ENCODE measurements around the gene PRG2. TPM values are rescaled to one million over a fixed set of nuclear protein-coding genes. Genes with fewer than 3 reads are reported as not detected.

The PRG2 gene
- total and polyA plus RNA-seq, 9 of the 15 experiments (the other 6 are each of a cell fraction or from before 2014, with no cell fraction given), result 1.8 to 78.0 (median 26.6) TPM

GRCh38 chr11:57402188-57403002 is 11.9 kb upstream of the PRG2 start (continued):
- TF ChIP-seq, protein P1, sequence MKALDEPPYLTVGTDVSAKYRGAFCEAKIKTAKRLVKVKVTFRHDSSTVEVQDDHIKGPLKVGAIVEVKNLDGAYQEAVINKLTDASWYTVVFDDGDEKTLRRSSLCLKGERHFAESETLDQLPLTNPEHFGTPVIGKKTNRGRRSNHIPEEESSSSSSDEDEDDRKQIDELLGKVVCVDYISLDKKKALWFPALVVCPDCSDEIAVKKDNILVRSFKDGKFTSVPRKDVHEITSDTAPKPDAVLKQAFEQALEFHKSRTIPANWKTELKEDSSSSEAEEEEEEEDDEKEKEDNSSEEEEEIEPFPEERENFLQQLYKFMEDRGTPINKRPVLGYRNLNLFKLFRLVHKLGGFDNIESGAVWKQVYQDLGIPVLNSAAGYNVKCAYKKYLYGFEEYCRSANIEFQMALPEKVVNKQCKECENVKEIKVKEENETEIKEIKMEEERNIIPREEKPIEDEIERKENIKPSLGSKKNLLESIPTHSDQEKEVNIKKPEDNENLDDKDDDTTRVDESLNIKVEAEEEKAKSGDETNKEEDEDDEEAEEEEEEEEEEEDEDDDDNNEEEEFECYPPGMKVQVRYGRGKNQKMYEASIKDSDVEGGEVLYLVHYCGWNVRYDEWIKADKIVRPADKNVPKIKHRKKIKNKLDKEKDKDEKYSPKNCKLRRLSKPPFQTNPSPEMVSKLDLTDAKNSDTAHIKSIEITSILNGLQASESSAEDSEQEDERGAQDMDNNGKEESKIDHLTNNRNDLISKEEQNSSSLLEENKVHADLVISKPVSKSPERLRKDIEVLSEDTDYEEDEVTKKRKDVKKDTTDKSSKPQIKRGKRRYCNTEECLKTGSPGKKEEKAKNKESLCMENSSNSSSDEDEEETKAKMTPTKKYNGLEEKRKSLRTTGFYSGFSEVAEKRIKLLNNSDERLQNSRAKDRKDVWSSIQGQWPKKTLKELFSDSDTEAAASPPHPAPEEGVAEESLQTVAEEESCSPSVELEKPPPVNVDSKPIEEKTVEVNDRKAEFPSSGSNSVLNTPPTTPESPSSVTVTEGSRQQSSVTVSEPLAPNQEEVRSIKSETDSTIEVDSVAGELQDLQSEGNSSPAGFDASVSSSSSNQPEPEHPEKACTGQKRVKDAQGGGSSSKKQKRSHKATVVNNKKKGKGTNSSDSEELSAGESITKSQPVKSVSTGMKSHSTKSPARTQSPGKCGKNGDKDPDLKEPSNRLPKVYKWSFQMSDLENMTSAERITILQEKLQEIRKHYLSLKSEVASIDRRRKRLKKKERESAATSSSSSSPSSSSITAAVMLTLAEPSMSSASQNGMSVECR (CRISPR knock-in tag; IDR thresholded peaks at IDR 0.05), result no peak
- TF ChIP-seq FOSL1 (tag; conservative IDR thresholded peaks at IDR 0.05) (peak; percentile 76), HDAC6 (IDR thresholded peaks at IDR 0.05; ENCODE audit: low read depth, low read length) (no peak), BRD4 (IDR thresholded peaks at IDR 0.05) (no peak), HNRNPLL (IDR thresholded peaks at IDR 0.05; ENCODE audit: low read depth, low read length, poor library complexity, severe bottlenecking) (no peak), JUND (IDR thresholded peaks at IDR 0.05; ENCODE audit: borderline replicate concordance, low read depth, low read length) (peak; percentile 97), JUND (tag; IDR thresholded peaks at IDR 0.05; ENCODE audit: borderline replicate concordance, low read depth, low read length) (peak; percentile 99), ZNF830 (CRISPR knock-in tag; IDR thresholded peaks at IDR 0.05) (no peak), FOXP1 (CRISPR knock-in tag; IDR thresholded peaks at IDR 0.05) (no peak), ZNF12 (CRISPR knock-in tag; IDR thresholded peaks at IDR 0.05) (no peak), ZMIZ1 (IDR thresholded peaks at IDR 0.05; ENCODE audit: low read depth in 2 of 2, low read length in 2 of 2) (peak in 1 of 2 experiments; percentile 45; a peak in 1 of 4 replicates), ELF2 (CRISPR knock-in tag; IDR thresholded peaks at IDR 0.05) (no peak), KLF16 (IDR thresholded peaks at IDR 0.05) (peak; percentile 80), KHSRP (IDR thresholded peaks at IDR 0.05) (peak; percentile 45; the same call in 1 of the 2 replicates)
- TF ChIP-seq, protein P2, sequence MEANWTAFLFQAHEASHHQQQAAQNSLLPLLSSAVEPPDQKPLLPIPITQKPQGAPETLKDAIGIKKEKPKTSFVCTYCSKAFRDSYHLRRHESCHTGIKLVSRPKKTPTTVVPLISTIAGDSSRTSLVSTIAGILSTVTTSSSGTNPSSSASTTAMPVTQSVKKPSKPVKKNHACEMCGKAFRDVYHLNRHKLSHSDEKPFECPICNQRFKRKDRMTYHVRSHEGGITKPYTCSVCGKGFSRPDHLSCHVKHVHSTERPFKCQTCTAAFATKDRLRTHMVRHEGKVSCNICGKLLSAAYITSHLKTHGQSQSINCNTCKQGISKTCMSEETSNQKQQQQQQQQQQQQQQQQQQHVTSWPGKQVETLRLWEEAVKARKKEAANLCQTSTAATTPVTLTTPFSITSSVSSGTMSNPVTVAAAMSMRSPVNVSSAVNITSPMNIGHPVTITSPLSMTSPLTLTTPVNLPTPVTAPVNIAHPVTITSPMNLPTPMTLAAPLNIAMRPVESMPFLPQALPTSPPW (CRISPR knock-in tag; IDR thresholded peaks at IDR 0.05), result no peak
- TF ChIP-seq, protein P3, sequence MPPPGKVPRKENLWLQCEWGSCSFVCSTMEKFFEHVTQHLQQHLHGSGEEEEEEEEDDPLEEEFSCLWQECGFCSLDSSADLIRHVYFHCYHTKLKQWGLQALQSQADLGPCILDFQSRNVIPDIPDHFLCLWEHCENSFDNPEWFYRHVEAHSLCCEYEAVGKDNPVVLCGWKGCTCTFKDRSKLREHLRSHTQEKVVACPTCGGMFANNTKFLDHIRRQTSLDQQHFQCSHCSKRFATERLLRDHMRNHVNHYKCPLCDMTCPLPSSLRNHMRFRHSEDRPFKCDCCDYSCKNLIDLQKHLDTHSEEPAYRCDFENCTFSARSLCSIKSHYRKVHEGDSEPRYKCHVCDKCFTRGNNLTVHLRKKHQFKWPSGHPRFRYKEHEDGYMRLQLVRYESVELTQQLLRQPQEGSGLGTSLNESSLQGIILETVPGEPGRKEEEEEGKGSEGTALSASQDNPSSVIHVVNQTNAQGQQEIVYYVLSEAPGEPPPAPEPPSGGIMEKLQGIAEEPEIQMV (tag; conservative IDR thresholded peaks at IDR 0.05; ENCODE audit: low read depth), result no peak

Data from K562 (cell line).